RWPE2 (cell line): ENCODE results near the gene OSBPL10.

ENCODE experiments used
- ATAC-seq: fragments of 200-7000 bp; cut with Tn5 transposase; 3 replicates; pipeline ENCODE4 v1.9.1; 2021; ENCODE audit warnings: low read depth
- DNase-seq: peaks from one replicate; pipeline ENCODE4 v3.0.0-alpha.2; 2020; ENCODE audit warnings: low spot score
- H3K27ac ChIP-seq: fragments of 450-650 bp; 2 replicates; pipeline ENCODE4 v1.5.1; 2017; ENCODE audit warnings: mild to moderate bottlenecking; ENCODE audit not compliant: poor library complexity, severe bottlenecking
- H3K27me3 ChIP-seq: fragments of 250-450 bp; sonication (Bioruptor Pico); 2 replicates; pipeline ENCODE4 v1.5.1; 2021; ENCODE audit warnings: mild to moderate bottlenecking, moderate library complexity; ENCODE audit not compliant: insufficient read depth, poor library complexity, severe bottlenecking
- H3K36me3 ChIP-seq: fragments of 250-450 bp; sonication (Bioruptor Pico); 2 replicates; pipeline ENCODE4 v1.5.1; 2020; ENCODE audit warnings: low read depth, mild to moderate bottlenecking, moderate library complexity
- H3K4me1 ChIP-seq: fragments of 250-450 bp; sonication (Bioruptor Pico); 2 replicates; pipeline ENCODE4 v1.5.1; 2021; ENCODE audit warnings: mild to moderate bottlenecking, moderate library complexity; ENCODE audit not compliant: insufficient read depth, poor library complexity, severe bottlenecking
- H3K4me3 ChIP-seq: fragments of 250-450 bp; sonication (Bioruptor Pico); 2 replicates; pipeline ENCODE4 v1.5.1; 2021; ENCODE audit warnings: mild to moderate bottlenecking, moderate library complexity; ENCODE audit not compliant: severe bottlenecking
- H3K9me3 ChIP-seq: fragments of 250-450 bp; sonication (Bioruptor Pico); 2 replicates; pipeline ENCODE4 v1.5.1; 2021; ENCODE audit warnings: mild to moderate bottlenecking, moderate library complexity; ENCODE audit not compliant: severe bottlenecking
- CTCF ChIP-seq: fragments of 450-650 bp; IDR thresholded peaks from one replicate; pipeline ENCODE4 v1.5.1; 2017; ENCODE audit warnings: mild to moderate bottlenecking, moderate library complexity; ENCODE audit not compliant: poor library complexity, severe bottlenecking

OSBPL10 gene

GRCh38 chr3:31918179-31919150 lies 62.6 kb downstream of the OSBPL10 start:
- H3K27ac ChIP-seq, result peak overlapping the region; percentile 14
- H3K36me3 ChIP-seq, result peaks cover 12% of the 10 kb centered on the region
- no peak for TF ChIP-seq CTCF
- no peak overlapping the region for H3K4me3 ChIP-seq
- peaks cover 15% of the 10 kb centered on the region for H3K4me1 ChIP-seq
- ATAC-seq (peak; percentile 23; the same call in 1 of the 3 replicates), DNase-seq (no peak)
- peaks cover 5% of the 10 kb centered on the region for H3K9me3 ChIP-seq
- no peaks in the 10 kb centered on the region for H3K27me3 ChIP-seq

- Histone ChIP-seq H3K36me3 (peaks cover 11% of the 10 kb centered on the region), H3K4me1 (peaks cover 15% of the 10 kb centered on the region), H3K9me3 (peaks cover 5% of the 10 kb centered on the region), H3K27ac (peak overlapping the region; percentile 14), H3K27me3 (no peaks in the 10 kb centered on the region), H3K4me3 (no peak overlapping the region)
- TF ChIP-seq CTCF, result no peak
- DNase-seq (no peak), ATAC-seq (no peak)
These were observed 63.6 kb downstream of the OSBPL10 start for GRCh38 chr3:31917303-31918005.

- Histone ChIP-seq H3K4me3 (no peak overlapping the region), H3K36me3 (no peaks in the 10 kb centered on the region), H3K4me1 (peaks cover 26% of the 10 kb centered on the region), H3K27me3 (no peaks in the 10 kb centered on the region), H3K9me3 (no peaks in the 10 kb centered on the region), H3K27ac (peak overlapping the region; percentile 67)
- DNase-seq, result no peak
- TF ChIP-seq CTCF, result no peak
- peak; percentile 89 for ATAC-seq
These were observed 69.4 kb downstream of the OSBPL10 start for GRCh38 chr3:31911643-31912042.

- DNase-seq (no peak), ATAC-seq (no peak)
- no peak for TF ChIP-seq CTCF
- peaks cover 31% of the 10 kb centered on the region for H3K4me1 ChIP-seq
- H3K36me3 ChIP-seq, result no peaks in the 10 kb centered on the region
- H3K4me3 ChIP-seq, result no peak overlapping the region
- H3K27me3 ChIP-seq, result no peaks in the 10 kb centered on the region
- peak overlapping the region; percentile 67 for H3K27ac ChIP-seq
- no peaks in the 10 kb centered on the region for H3K9me3 ChIP-seq
These were observed 69.9 kb downstream of the OSBPL10 start for GRCh38 chr3:31911124-31911523.
